GM23338 (cell line): ENCODE results near the gene LOXL1. TPM values are rescaled to one million over a fixed set of nuclear protein-coding genes. Genes with fewer than 3 reads are reported as not detected.

Experiments used
- ATAC-seq: fragments of 200-7000 bp; cut with Tn5 transposase; 3 replicates; pipeline ENCODE4 v1.9.1; 2020
- DNase-seq: peaks from one replicate; pipeline ENCODE4 v3.0.0-alpha.2; 2015; ENCODE audit warnings: low spot score
- H2AFZ ChIP-seq: fragments of 200-600 bp; sonication (generic); 2 replicates; pipeline ENCODE4 v1.8.0; 2016; ENCODE audit warnings: antibody characterized with exemption, mild to moderate bottlenecking, moderate library complexity
- H3F3A ChIP-seq: fragments of 200-600 bp; sonication (generic); replicated peaks from 2 replicates; pipeline ENCODE4 v1.8.0; 2017; ENCODE audit warnings: antibody characterized with exemption, mixed run types, low read depth
- H3K27ac ChIP-seq: fragments of 200-600 bp; sonication (generic); 2 replicates; pipeline ENCODE4 v1.6.1; 2016; ENCODE audit warnings: low read depth
- H3K27me3 ChIP-seq: fragments of 200-600 bp; sonication (generic); 2 replicates; pipeline ENCODE4 v1.8.0; 2016; ENCODE audit warnings: mild to moderate bottlenecking, mixed run types, moderate library complexity; ENCODE audit not compliant: insufficient read depth
- H3K36me3 ChIP-seq: fragments of 200-600 bp; sonication (generic); 2 replicates; pipeline ENCODE4 v1.8.0; 2016; ENCODE audit warnings: mild to moderate bottlenecking; ENCODE audit not compliant: insufficient read depth
- H3K4me1 ChIP-seq: fragments of 200-600 bp; sonication (generic); 2 replicates; pipeline ENCODE4 v1.8.0; 2016; ENCODE audit warnings: mild to moderate bottlenecking, moderate library complexity; ENCODE audit not compliant: insufficient read depth
- H3K4me2 ChIP-seq: fragments of 200-600 bp; sonication (generic); 2 replicates; pipeline ENCODE4 v1.7.1; 2017; ENCODE audit warnings: mixed run types
- H3K4me3 ChIP-seq: fragments of 200-600 bp; sonication (generic); 2 replicates; pipeline ENCODE4 v1.6.1; 2016; ENCODE audit warnings: mixed run types
- H3K79me2 ChIP-seq: fragments of 200-600 bp; sonication (generic); replicated peaks from 2 replicates; pipeline ENCODE4 v1.8.0; 2017; ENCODE audit warnings: mild to moderate bottlenecking; ENCODE audit not compliant: insufficient read depth
- H3K9me2 ChIP-seq: fragments of 200-600 bp; sonication (generic); 2 replicates; pipeline ENCODE4 v1.8.0; 2017; ENCODE audit not compliant: insufficient read depth
- H4K20me1 ChIP-seq: fragments of 200-600 bp; sonication (generic); replicated peaks from 2 replicates; pipeline ENCODE4 v1.8.0; 2017; ENCODE audit warnings: mild to moderate bottlenecking; ENCODE audit not compliant: insufficient read depth
- H3K27ac Mint-ChIP-seq: 2 replicates; pipeline ENCODE4 v1.8.0; 2020; ENCODE audit warnings: inconsistent platforms, mild to moderate bottlenecking, moderate library complexity, mixed read lengths
- H3K27me3 Mint-ChIP-seq: 3 replicates; pipeline ENCODE4 v1.8.0; 2022; ENCODE audit warnings: low read depth, mild to moderate bottlenecking, moderate library complexity, mixed read lengths, inconsistent platforms; ENCODE audit not compliant: insufficient read depth, poor library complexity
- H3K36me3 Mint-ChIP-seq: 3 replicates; pipeline ENCODE4 v1.8.0; 2021; ENCODE audit warnings: low read depth, mild to moderate bottlenecking, inconsistent platforms, moderate library complexity, mixed read lengths
- H3K4me1 Mint-ChIP-seq: 3 replicates; pipeline ENCODE4 v1.8.0; 2020; ENCODE audit warnings: mild to moderate bottlenecking, inconsistent platforms, mixed read lengths
- H3K4me3 Mint-ChIP-seq: 3 replicates; pipeline ENCODE4 v1.8.0; 2021; ENCODE audit warnings: moderate library complexity, mild to moderate bottlenecking, inconsistent platforms, mixed read lengths
- H3K9me3 Mint-ChIP-seq: 3 replicates; pipeline ENCODE4 v1.8.0; 2020; ENCODE audit warnings: moderate library complexity, mild to moderate bottlenecking, inconsistent platforms, mixed read lengths
- CREB1 ChIP-seq: fragments of 250-450 bp; sonication (Bioruptor Pico); IDR thresholded peaks from 2 replicates; pipeline ENCODE4 v1.5.0; 2020; ENCODE audit warnings: low read depth, mild to moderate bottlenecking, moderate library complexity
- CTCF ChIP-seq, 2 experiments: fragments of 200-600 bp in 1 of 2; sonication (generic) in 1 of 2; conservative IDR thresholded peaks; 2 replicates each; pipeline versions ENCODE4 v1.5.1 to v1.6.1; 2016 to 2017; ENCODE audit warnings: antibody characterized with exemption in 2 of 2, low read depth in 2 of 2, mild to moderate bottlenecking in 2 of 2, moderate library complexity in 1 of 2
- ETS1 ChIP-seq: IDR thresholded peaks from 2 replicates; pipeline ENCODE4 v1.6.1; 2016; ENCODE audit warnings: antibody characterized with exemption
- EZH2 ChIP-seq: fragments of 200-600 bp; sonication (generic); IDR thresholded peaks from one replicate; pipeline ENCODE4 v1.8.0; 2017; ENCODE audit warnings: antibody characterized with exemption, mild to moderate bottlenecking, low read depth; ENCODE audit not compliant: unreplicated experiment
- EZH2phosphoT487 ChIP-seq: fragments of 200-600 bp; sonication (generic); IDR thresholded peaks from one replicate; pipeline ENCODE4 v1.8.1; 2018; ENCODE audit warnings: antibody characterized with exemption; ENCODE audit not compliant: unreplicated experiment
- JUNB ChIP-seq: IDR thresholded peaks from one replicate; pipeline ENCODE4 v1.6.1; 2016; ENCODE audit warnings: antibody characterized with exemption; ENCODE audit not compliant: unreplicated experiment
- NANOG ChIP-seq: IDR thresholded peaks from 2 replicates; pipeline ENCODE4 v1.6.1; 2016; ENCODE audit warnings: antibody characterized with exemption, borderline replicate concordance
- POLR2AphosphoS5 ChIP-seq: IDR thresholded peaks from 2 replicates; pipeline ENCODE4 v1.6.1; 2016; ENCODE audit warnings: antibody characterized with exemption, low read depth
- REST ChIP-seq: IDR thresholded peaks from one replicate; pipeline ENCODE4 v1.6.1; 2018; ENCODE audit warnings: antibody characterized with exemption; ENCODE audit not compliant: unreplicated experiment
- STAT1 ChIP-seq: IDR thresholded peaks from one replicate; pipeline ENCODE4 v1.6.1; 2016; ENCODE audit warnings: antibody characterized with exemption; ENCODE audit not compliant: unreplicated experiment
- ZNF114 ChIP-seq: fragments of 250-450 bp; sonication (Bioruptor Pico); IDR thresholded peaks from 2 replicates; pipeline ENCODE4 v1.5.0; 2020; ENCODE audit warnings: mild to moderate bottlenecking, moderate library complexity
- ZNF331 ChIP-seq: fragments of 250-450 bp; sonication (Bioruptor Pico); IDR thresholded peaks from 2 replicates; pipeline ENCODE4 v1.5.0; 2020; ENCODE audit warnings: low read depth, mild to moderate bottlenecking, moderate library complexity
- ZNF462 ChIP-seq: fragments of 250-450 bp; sonication (Bioruptor Pico); IDR thresholded peaks from 2 replicates; pipeline ENCODE4 v1.5.0; 2020; ENCODE audit warnings: mild to moderate bottlenecking, moderate library complexity
- polyA plus RNA-seq: library from polyadenylated mRNA; unstranded; fragments of >200 nt; fragmentation: Nextera tagmentation; extraction: Ambion mirVana; gene quantifications from 2 replicates; pipeline ENCODE4 v1.2.1, GENCODE V29; 2016
- total RNA-seq: library from RNA; depleted of rRNA; stranded (reverse); fragments of >200 nt; shearing (Covaris generic); gene quantifications from 2 replicates; pipeline ENCODE4 v1.2.3, GENCODE V29; 2014

The LOXL1 gene
- total and polyA plus RNA-seq, 2 experiments from 2014 or later, result 6.9 to 10.8 TPM

DNA sequence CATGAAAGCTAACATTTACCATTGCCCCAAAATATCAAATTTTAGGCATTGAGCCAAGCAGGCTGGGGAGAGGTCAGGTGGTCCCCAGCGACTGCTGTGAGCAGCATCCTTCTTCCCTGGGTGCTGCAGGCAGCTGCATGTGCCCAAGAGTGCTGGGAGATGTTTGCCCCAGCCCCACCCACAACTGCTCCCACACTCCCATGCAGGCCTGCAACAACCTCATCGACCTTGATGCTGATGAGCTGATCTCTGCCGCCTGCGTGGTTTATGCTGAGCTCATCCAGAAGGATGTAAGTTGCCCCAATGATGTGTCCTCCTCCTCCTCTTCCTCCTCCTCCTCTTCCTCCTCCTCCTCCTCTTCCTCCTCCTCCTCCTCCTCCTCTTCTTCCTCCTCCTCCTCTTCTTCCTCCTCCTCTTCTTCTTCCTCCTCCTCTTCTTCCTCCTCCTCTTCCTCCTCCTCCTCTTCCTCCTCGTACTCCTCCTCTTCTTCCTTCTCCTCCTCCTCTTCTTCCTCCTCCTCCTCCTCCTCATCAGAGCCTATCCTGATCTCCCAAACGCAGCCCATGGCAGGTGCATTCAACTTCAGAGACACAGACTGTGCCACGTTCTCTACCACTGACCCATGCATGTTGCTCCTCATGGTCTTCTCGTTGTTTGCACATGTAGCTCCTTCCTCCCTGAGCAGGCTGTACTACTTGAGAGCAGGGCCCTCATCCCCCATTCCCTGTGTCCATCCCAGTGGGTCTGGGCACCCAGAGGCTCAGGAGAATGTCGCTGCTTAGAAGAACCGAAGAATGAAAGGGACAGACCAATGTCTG lies 37.8 kb upstream of the LOXL1 start:
- DNase-seq, result no peak
- Histone ChIP-seq H4K20me1 (no peaks in the 10 kb centered on the region), H3K9me2 (no peaks in the 10 kb centered on the region), H3K4me2 (no peak overlapping the region), H3K27ac (no peak overlapping the region), H3K79me2 (no peaks in the 10 kb centered on the region), H3K36me3 (no peaks in the 10 kb centered on the region), H3K4me1 (no peaks in the 10 kb centered on the region), H3K27me3 (no peaks in the 10 kb centered on the region), H3K4me3 (no peak overlapping the region), H3F3A (no peaks in the 10 kb centered on the region), H2AFZ (no peak overlapping the region)
- H3K4me3 Mint-ChIP-seq, result no peak overlapping the region
- peaks cover 8% of the 10 kb centered on the region for H3K36me3 Mint-ChIP-seq
- H3K4me1 Mint-ChIP-seq, result no peaks in the 10 kb centered on the region
- no peak for ATAC-seq
- TF ChIP-seq JUNB (no peak), ZNF331 (CRISPR knock-in tag) (no peak), REST (no peak), CTCF (conservative IDR thresholded peaks at IDR 0.05; ENCODE audit: low read depth in 2 of 2) (no peak), ZNF462 (CRISPR knock-in tag) (no peak), EZH2 (no peak), ZNF114 (CRISPR knock-in tag) (no peak), STAT1 (no peak), EZH2phosphoT487 (no peak), CREB1 (CRISPR knock-in tag) (no peak), ETS1 (no peak), POLR2AphosphoS5 (no peak), NANOG (no peak)
- peaks cover 24% of the 10 kb centered on the region for H3K9me3 Mint-ChIP-seq
- peaks cover 6% of the 10 kb centered on the region for H3K27me3 Mint-ChIP-seq
- H3K27ac Mint-ChIP-seq, result no peak overlapping the region
